ENCODE measurements around the gene KAT5.

GRCh38 chr11:65736810-65737209, 24.8 kb downstream of the KAT5 start:
- TF ChIP-seq EZH2 (IDR thresholded peaks at IDR 0.05; ENCODE audit: borderline replicate concordance, low read length) (no peak), CTCF (conservative IDR thresholded peaks at IDR 0.05 in 1 of 2, IDR thresholded peaks at IDR 0.05 in 1 of 2; ENCODE audit: extremely low read depth in 1 of 2, insufficient read depth in 1 of 2, low read depth in 1 of 2, low read length in 2 of 2) (no peak)
